ENCODE data around the gene SPIRE1. TPM values are rescaled to one million over a fixed set of nuclear protein-coding genes. Genes with fewer than 3 reads are reported as not detected.

The SPIRE1 gene
- total and polyA plus RNA-seq, 2 of the 4 experiments (the other 2 are of a cell fraction), result 11.6 to 31.4 TPM

GRCh38 chr18:12580630-12581342 lies 77.1 kb downstream of the SPIRE1 start:
- ChIA-PET POLR2A (ENCODE audit: unreplicated experiment) (no interaction called here), CTCF (no interaction called here)
- H2BK120ac ChIP-seq (ENCODE audit: low read depth, low read length), result no peak overlapping the region
- H2BK5ac ChIP-seq (ENCODE audit: low read depth, low read length, poor library complexity, severe bottlenecking), result no peak overlapping the region
- H3K36me3 ChIP-seq (ENCODE audit: control insufficient read depth, insufficient read depth, low read length), result no peaks in the 10 kb centered on the region
- H3K4me3 ChIP-seq (ENCODE audit: insufficient read depth, low read depth, low read length), result no peak overlapping the region
- H3K14ac ChIP-seq (replicated peaks; ENCODE audit: low read depth, low read length), result no peak overlapping the region
- WGBS, 2 experiments (ENCODE audit: extremely low coverage in 2 of 2, insufficient read length in 1 of 2), result no CpG with 5 or more reads among the region's 9 CpGs
- no peak overlapping the region for H2AK9ac ChIP-seq (replicated peaks; ENCODE audit: low read depth, low read length, poor library complexity)
- H2AK5ac ChIP-seq (ENCODE audit: low read depth, low read length), result no peak overlapping the region
- H3K4me1 ChIP-seq (ENCODE audit: control insufficient read depth, insufficient read depth, low read length), result no peaks in the 10 kb centered on the region
- no peak for ATAC-seq (ENCODE audit: low read depth)
- no TSS peak for BruUV-seq (replicated peaks)
- dilution Hi-C loops (cut with HindIII; ENCODE audit: low sequenced_read_pairs, unreplicated experiment), result no loop called here
- no peak overlapping the region for H3K4ac ChIP-seq (ENCODE audit: low read depth, low read length)
- H3K9me1 ChIP-seq (ENCODE audit: insufficient read depth, low read length), result 0 out of 2 replicates have a peak, but pooled peaks cover 2% of the 10 kb centered on the region
- H4K5ac ChIP-seq (ENCODE audit: low read depth, low read length), result no peak overlapping the region
- H3K23ac ChIP-seq (ENCODE audit: low read depth, low read length), result no peak overlapping the region
- intact Hi-C loops (cut with micrococcal nuclease), result no loop called here
- no peak overlapping the region for H4K8ac ChIP-seq (ENCODE audit: low read depth in 2 of 2, low read length in 2 of 2)
- no peak for DNase-seq
- H2BK20ac ChIP-seq (ENCODE audit: low read depth, low read length), result no peak overlapping the region
- in situ Hi-C loops (cut with MboI; ENCODE audit: low sequenced_read_pairs), result no loop called here
- no peak overlapping the region for H3K56ac ChIP-seq (ENCODE audit: extremely low read depth, insufficient read depth, low read length)
- no peaks in the 10 kb centered on the region for H3K9me3 ChIP-seq (ENCODE audit: control insufficient read depth, insufficient read depth, low read length)
- no peak overlapping the region for H3K9ac ChIP-seq (ENCODE audit: low read depth, low read length)
- no peak overlapping the region for H3K18ac ChIP-seq (ENCODE audit: low read depth, low read length)
- no peak overlapping the region for H4K91ac ChIP-seq (ENCODE audit: insufficient read depth, low read depth, low read length)
- no peak overlapping the region for H3K4me2 ChIP-seq (ENCODE audit: low read depth, low read length)
- peaks cover 3% of the 10 kb centered on the region; the same call in 1 of the 2 replicates for H4K20me1 ChIP-seq (ENCODE audit: insufficient read depth, low read length)
- H2BK15ac ChIP-seq (ENCODE audit: low read depth, low read length), result no peak overlapping the region
- H3K27ac ChIP-seq (ENCODE audit: insufficient read depth, low read length), result no peak overlapping the region
- no peaks in the 10 kb centered on the region for H3K27me3 ChIP-seq (ENCODE audit: control insufficient read depth, insufficient read depth, low read length)
- no peak overlapping the region for H2AFZ ChIP-seq (replicated peaks; ENCODE audit: low read length, poor library complexity)
- peaks cover 17 to 23% of the 10 kb centered on the region in 2 experiments; a peak in 3 of 4 replicates for H3K79me1 ChIP-seq (ENCODE audit: low read depth in 1 of 2, low read length in 2 of 2)
- TF ChIP-seq CEBPB (IDR thresholded peaks at IDR 0.05; ENCODE audit: low read depth, low read length), result no peak
- TF ChIP-seq BHLHE40 (IDR thresholded peaks at IDR 0.05; ENCODE audit: low read depth, low read length), result no peak
- no peak for TF ChIP-seq RAD21 (IDR thresholded peaks at IDR 0.05; ENCODE audit: low read length)
- TF ChIP-seq MAZ (IDR thresholded peaks at IDR 0.05; ENCODE audit: borderline replicate concordance, low read depth, low read length), result no peak
- TF ChIP-seq RFX5 (IDR thresholded peaks at IDR 0.05; ENCODE audit: low read depth, low read length), result no peak
- no peak for TF ChIP-seq CHD1 (IDR thresholded peaks at IDR 0.05; ENCODE audit: low read depth, low read length)
- TF ChIP-seq FOS (IDR thresholded peaks at IDR 0.05; ENCODE audit: low read depth, low read length), result no peak
- no peak for TF ChIP-seq NFE2L2 (IDR thresholded peaks at IDR 0.05; ENCODE audit: low read depth, low read length)
- TF ChIP-seq, protein P1, sequence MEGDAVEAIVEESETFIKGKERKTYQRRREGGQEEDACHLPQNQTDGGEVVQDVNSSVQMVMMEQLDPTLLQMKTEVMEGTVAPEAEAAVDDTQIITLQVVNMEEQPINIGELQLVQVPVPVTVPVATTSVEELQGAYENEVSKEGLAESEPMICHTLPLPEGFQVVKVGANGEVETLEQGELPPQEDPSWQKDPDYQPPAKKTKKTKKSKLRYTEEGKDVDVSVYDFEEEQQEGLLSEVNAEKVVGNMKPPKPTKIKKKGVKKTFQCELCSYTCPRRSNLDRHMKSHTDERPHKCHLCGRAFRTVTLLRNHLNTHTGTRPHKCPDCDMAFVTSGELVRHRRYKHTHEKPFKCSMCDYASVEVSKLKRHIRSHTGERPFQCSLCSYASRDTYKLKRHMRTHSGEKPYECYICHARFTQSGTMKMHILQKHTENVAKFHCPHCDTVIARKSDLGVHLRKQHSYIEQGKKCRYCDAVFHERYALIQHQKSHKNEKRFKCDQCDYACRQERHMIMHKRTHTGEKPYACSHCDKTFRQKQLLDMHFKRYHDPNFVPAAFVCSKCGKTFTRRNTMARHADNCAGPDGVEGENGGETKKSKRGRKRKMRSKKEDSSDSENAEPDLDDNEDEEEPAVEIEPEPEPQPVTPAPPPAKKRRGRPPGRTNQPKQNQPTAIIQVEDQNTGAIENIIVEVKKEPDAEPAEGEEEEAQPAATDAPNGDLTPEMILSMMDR (conservative IDR thresholded peaks at IDR 0.05; ENCODE audit: low read depth, low read length), result no peak
- TF ChIP-seq SMC3 (IDR thresholded peaks at IDR 0.05; ENCODE audit: low read depth, low read length), result no peak
- no peak for TF ChIP-seq ELK1 (IDR thresholded peaks at IDR 0.05; ENCODE audit: borderline replicate concordance, low read depth, low read length)
- TF ChIP-seq MXI1 (IDR thresholded peaks at IDR 0.05; ENCODE audit: borderline replicate concordance, low read depth, low read length), result no peak
- no peak for TF ChIP-seq POLR2A (IDR thresholded peaks at IDR 0.05; ENCODE audit: low read depth, low read length)
- TF ChIP-seq, protein P2, sequence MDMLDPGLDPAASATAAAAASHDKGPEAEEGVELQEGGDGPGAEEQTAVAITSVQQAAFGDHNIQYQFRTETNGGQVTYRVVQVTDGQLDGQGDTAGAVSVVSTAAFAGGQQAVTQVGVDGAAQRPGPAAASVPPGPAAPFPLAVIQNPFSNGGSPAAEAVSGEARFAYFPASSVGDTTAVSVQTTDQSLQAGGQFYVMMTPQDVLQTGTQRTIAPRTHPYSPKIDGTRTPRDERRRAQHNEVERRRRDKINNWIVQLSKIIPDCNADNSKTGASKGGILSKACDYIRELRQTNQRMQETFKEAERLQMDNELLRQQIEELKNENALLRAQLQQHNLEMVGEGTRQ (IDR thresholded peaks at IDR 0.05; ENCODE audit: low read depth, low read length), result no peak
- TF ChIP-seq MAFK (IDR thresholded peaks at IDR 0.05; ENCODE audit: low read depth, low read length), result no peak
- no peak for TF ChIP-seq RCOR1 (IDR thresholded peaks at IDR 0.05; ENCODE audit: insufficient replicate concordance, low read length)

Data from IMR-90 (cell line).